ENCODE data around the gene BAHCC1.

DNA sequence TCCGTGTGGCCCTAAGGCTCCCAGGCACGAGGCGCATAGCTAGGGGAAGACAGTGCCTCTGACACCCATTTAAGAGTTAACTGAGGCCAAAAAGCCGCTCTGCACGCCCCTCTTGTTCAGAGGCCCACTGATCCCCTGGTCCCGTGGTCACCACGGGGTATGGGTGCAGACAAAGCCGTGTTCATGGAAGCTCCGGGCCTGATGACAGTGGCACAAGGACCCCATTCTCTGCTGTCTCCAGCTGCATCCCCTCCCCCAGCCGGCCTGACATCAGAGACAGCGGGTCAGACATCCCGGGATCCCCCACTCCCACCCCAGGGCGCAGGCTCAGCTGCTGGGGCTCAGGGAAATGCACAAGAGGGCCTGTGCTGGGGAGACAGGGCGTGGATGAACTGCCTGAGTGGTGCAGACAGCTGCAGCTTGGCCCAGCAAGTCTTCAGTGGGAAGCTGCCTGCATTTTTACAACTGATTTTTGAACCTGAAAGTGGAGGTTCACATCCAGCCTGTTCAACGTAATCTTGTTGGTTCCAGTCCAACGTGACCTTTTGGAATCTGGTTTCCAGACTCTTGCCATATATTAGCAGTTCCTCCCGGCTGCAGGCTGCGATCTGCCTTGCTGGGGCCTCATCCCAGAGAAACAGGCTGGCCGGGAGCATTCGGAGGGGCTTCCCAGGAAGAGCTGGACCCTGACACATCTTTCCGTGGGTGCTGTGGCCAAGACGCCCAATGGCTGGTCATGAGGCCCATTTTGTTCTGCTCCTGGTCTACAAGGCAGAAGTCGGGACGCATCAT, 9.7 kb upstream of the BAHCC1 start:
- no peak for TF ChIP-seq YY1 (IDR thresholded peaks at IDR 0.05; ENCODE audit: low read depth)
- no peak for TF ChIP-seq CREB1 (IDR thresholded peaks at IDR 0.05; ENCODE audit: low read depth)
- TF ChIP-seq, protein P1, sequence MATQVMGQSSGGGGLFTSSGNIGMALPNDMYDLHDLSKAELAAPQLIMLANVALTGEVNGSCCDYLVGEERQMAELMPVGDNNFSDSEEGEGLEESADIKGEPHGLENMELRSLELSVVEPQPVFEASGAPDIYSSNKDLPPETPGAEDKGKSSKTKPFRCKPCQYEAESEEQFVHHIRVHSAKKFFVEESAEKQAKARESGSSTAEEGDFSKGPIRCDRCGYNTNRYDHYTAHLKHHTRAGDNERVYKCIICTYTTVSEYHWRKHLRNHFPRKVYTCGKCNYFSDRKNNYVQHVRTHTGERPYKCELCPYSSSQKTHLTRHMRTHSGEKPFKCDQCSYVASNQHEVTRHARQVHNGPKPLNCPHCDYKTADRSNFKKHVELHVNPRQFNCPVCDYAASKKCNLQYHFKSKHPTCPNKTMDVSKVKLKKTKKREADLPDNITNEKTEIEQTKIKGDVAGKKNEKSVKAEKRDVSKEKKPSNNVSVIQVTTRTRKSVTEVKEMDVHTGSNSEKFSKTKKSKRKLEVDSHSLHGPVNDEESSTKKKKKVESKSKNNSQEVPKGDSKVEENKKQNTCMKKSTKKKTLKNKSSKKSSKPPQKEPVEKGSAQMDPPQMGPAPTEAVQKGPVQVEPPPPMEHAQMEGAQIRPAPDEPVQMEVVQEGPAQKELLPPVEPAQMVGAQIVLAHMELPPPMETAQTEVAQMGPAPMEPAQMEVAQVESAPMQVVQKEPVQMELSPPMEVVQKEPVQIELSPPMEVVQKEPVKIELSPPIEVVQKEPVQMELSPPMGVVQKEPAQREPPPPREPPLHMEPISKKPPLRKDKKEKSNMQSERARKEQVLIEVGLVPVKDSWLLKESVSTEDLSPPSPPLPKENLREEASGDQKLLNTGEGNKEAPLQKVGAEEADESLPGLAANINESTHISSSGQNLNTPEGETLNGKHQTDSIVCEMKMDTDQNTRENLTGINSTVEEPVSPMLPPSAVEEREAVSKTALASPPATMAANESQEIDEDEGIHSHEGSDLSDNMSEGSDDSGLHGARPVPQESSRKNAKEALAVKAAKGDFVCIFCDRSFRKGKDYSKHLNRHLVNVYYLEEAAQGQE (IDR thresholded peaks at IDR 0.05; ENCODE audit: low read depth), result no peak
